Heart left ventricle (tissue), 16 donors: Measurements from ENCODE around the gene CACNA1C. TPM values are rescaled to one million over a fixed set of nuclear protein-coding genes. Genes with fewer than 3 reads are reported as not detected.

Source experiments
- ATAC-seq, 4 donors: fragments of 200-7000 bp; cut with Tn5 transposase; one replicate each; pipeline ENCODE4 v1.9.1; 2020 to 2022; ENCODE audit warnings: moderate library complexity in 4 of 4, mild to moderate bottlenecking in 3 of 4, moderate number of reproducible peaks in 1 of 4
- DNase-seq, 5 donors: peaks; one replicate each; pipeline ENCODE4 v3.0.0-alpha.2; 2020
- H3K27ac ChIP-seq, 12 donors: fragments of 200-600 bp; sonication (generic) in 4 of 12; one replicate each; pipeline versions ENCODE4 v1.5.0 to v1.8.0; 2016 to 2022; ENCODE audit warnings: mild to moderate bottlenecking in 2 of 12
- H3K27me3 ChIP-seq, 9 donors: fragments of 200-600 bp; sonication (generic) in 2 of 9; one replicate each; pipeline versions ENCODE4 v1.5.1 to v1.8.0; 2016 to 2022; ENCODE audit warnings: mild to moderate bottlenecking in 3 of 9
- H3K36me3 ChIP-seq, 9 donors: fragments of 200-600 bp; sonication (generic) in 2 of 9; one replicate each; pipeline versions ENCODE4 v1.5.0 to v1.8.0; 2018 to 2022; ENCODE audit warnings: mild to moderate bottlenecking in 2 of 9
- H3K4me1 ChIP-seq, 12 donors: fragments of 200-600 bp; sonication (generic) in 4 of 12; one replicate each; pipeline versions ENCODE4 v1.5.0 to v1.8.0; 2016 to 2022; ENCODE audit warnings: mild to moderate bottlenecking in 3 of 12
- H3K4me3 ChIP-seq, 12 donors: fragments of 200-600 bp; sonication (generic) in 4 of 12; one replicate each; pipeline versions ENCODE4 v1.5.0 to v1.8.0; 2017 to 2022; ENCODE audit warnings: mild to moderate bottlenecking in 9 of 12, moderate library complexity in 4 of 12
- H3K9me3 ChIP-seq, 12 donors: fragments of 200-600 bp; sonication (generic) in 4 of 12; one replicate each; pipeline versions ENCODE4 v1.5.0 to v1.8.0; 2016 to 2022; ENCODE audit warnings: mild to moderate bottlenecking in 1 of 12
- CTCF ChIP-seq, 12 donors: fragments of 200-600 bp; sonication (generic) in 4 of 12; IDR thresholded peaks; one replicate each; pipeline versions ENCODE4 v1.5.0 to v1.8.0; 2018 to 2022; ENCODE audit warnings: antibody characterized with exemption in 12 of 12, mild to moderate bottlenecking in 5 of 12
- POLR2A ChIP-seq, 2 donors: fragments of 450-650 bp; IDR thresholded peaks; one replicate each; pipeline ENCODE4 v1.6.1; 2017; ENCODE audit warnings: antibody characterized with exemption in 2 of 2, mild to moderate bottlenecking in 2 of 2, moderate library complexity in 2 of 2
- WGBS, 4 donors: extraction: QIAGEN DNeasy Blood & Tissue Kit in 2 of 4; methylation state at CpG; one replicate each; pipeline versions ENCODE4 v1.1.5 to v1.1.7; 2013 to 2018; 5-methylcytosine and 5-hydroxymethylcytosine counted together
- intact Hi-C, 10 donors: fragments of 100-400 bp; cut with DNase I; formaldehyde crosslinking; loops; one replicate each; pipeline versions ENCODE4 v1.11.1 to v1.14.2; 2022
- polyA plus RNA-seq, 2 donors: library from polyadenylated mRNA; stranded (reverse); fragments of 200-250 nt; gene quantifications; one replicate each; pipeline ENCODE4 v1.2.3, GENCODE V29; 2013
- total RNA-seq, 9 donors: library from RNA; depleted of rRNA in 2 of 9; stranded (reverse); fragments of >200 nt in 2 of 9; fragmentation: NEBNext Ultra II Directional in 3 of 9; extraction: Animal tissue kit (Norgen Biotek cat#: 25700) in 3 of 9; gene quantifications; one replicate each; pipeline versions ENCODE4 v1.1.0 to v1.2.4, GENCODE V29; 2016 to 2023
- donor health status: ischemic (EF 13 %, LVEDD 7.1; RV severe dilation, severe dysfunction).
- donor health status: healthy with polysubstance abuse.
- donor health status: DM: no; HTN: yes; CAD: no.
- donor health status: DM: no; HTN: no; CAD: no.
- donor health status: ischemic (EF 25% LVEDD 6.9; RV normal size, moderate dysfunction).
- donor health status: ischemic (EF 25% LVEDD 5.7; RV mildly dilated, moderate dysfunction).
- donor health status: healthy.
- donor health status: DM: yes; HTN: yes; CAD: no.
- donor health status: ischemic (EF 35%, LVEDD 5.7; RV mildly dilated, moderate dysfunction).
- donor health status: nonischemic (EF 11% LVEDD 7.7; RV severe dilation, severe dysfunction).
- donor health status: DM: yes; HTN: yes; CAD: no.
- donor health status: PGD.
- donor health status: ischemic (EF 29% LVEDD 5.4; RV normal size, mild dysfunction).
- donor health status: nonischemic (EF 23%, LVEDD 6.1; RV moderate dilation, normal function).

The CACNA1C gene
- total and polyA plus RNA-seq, 11 donors, result 41.9 to 196 (median 164) TPM

- no peak overlapping the region for H3K4me3 ChIP-seq
- intact Hi-C loops, result no loop called here
- WGBS, 4 donors, result 84 to 92% (median 91%) methylated on average over 6 of the region's 6 CpGs
- H3K36me3 ChIP-seq, result peaks cover 0 to 40% (median 0%) of the 10 kb centered on the region in 9 donors
- DNase-seq, result no peak
- ATAC-seq, result no peak
- TF ChIP-seq CTCF (IDR thresholded peaks at IDR 0.05), result no peak
- TF ChIP-seq POLR2A (IDR thresholded peaks at IDR 0.05), result no peak
- peak overlapping the region in 3 of 12 donors; percentile 5 to 39 (median 38) for H3K27ac ChIP-seq
- H3K9me3 ChIP-seq, result no peaks in the 10 kb centered on the region
- peaks cover 0 to 5% (median 0%) of the 10 kb centered on the region in 9 donors for H3K27me3 ChIP-seq
- H3K4me1 ChIP-seq, result peaks cover 0 to 24% (median 0%) of the 10 kb centered on the region in 12 donors
These were observed 575.6 kb downstream of the CACNA1C start for GRCh38 chr12:2628401-2628800.

- Histone ChIP-seq H3K4me3 (no peak overlapping the region), H3K9me3 (no peaks in the 10 kb centered on the region), H3K27ac (peak overlapping the region in 4 of 12 donors; percentile 5 to 79 (median 52)), H3K27me3 (peaks cover 0 to 5% (median 0%) of the 10 kb centered on the region in 9 donors), H3K4me1 (peaks cover 0 to 21% (median 0%) of the 10 kb centered on the region in 12 donors), H3K36me3 (peaks cover 0 to 40% (median 0%) of the 10 kb centered on the region in 9 donors)
- ATAC-seq, result no peak
- DNase-seq, result no peak
- intact Hi-C loops, result no loop called here
- TF ChIP-seq CTCF (IDR thresholded peaks at IDR 0.05) (no peak), POLR2A (IDR thresholded peaks at IDR 0.05) (no peak)
- WGBS, 4 donors, result 85 to 93% (median 86%) methylated on average over 5 of the region's 5 CpGs
These were observed 576.3 kb downstream of the CACNA1C start for GRCh38 chr12:2629051-2629450.

- H3K27ac ChIP-seq, result peak overlapping the region in 9 of 12 donors; percentile 30 to 81 (median 75)
- no peaks in the 10 kb centered on the region for H3K27me3 ChIP-seq
- H3K4me3 ChIP-seq, result no peak overlapping the region
- 71 to 89% (median 77%) methylated on average over 16 of the region's 16 CpGs for WGBS, 4 donors
- no peaks in the 10 kb centered on the region for H3K9me3 ChIP-seq
- peaks cover 0 to 27% (median 2%) of the 10 kb centered on the region in 12 donors for H3K4me1 ChIP-seq
- H3K36me3 ChIP-seq, result peaks cover 0 to 37% (median 3%) of the 10 kb centered on the region in 9 donors
- TF ChIP-seq CTCF (IDR thresholded peaks at IDR 0.05) (no peak), POLR2A (IDR thresholded peaks at IDR 0.05) (no peak)
- intact Hi-C loops, result no loop called here
- DNase-seq, result peak; percentile 56 to 69 (median 63)
- peak; percentile 35 to 55 (median 50) for ATAC-seq
These were observed 579.0 kb downstream of the CACNA1C start for GRCh38 chr12:2631653-2632350.

GRCh38 chr12:2633176-2633824 lies 580.5 kb downstream of the CACNA1C start:
- H3K4me1 ChIP-seq, result peaks cover 0 to 33% (median 2%) of the 10 kb centered on the region in 12 donors
- intact Hi-C loops, result no loop called here
- ATAC-seq, result no peak

More at GRCh38 chr12:2633176-2633824, 580.5 kb downstream of the CACNA1C start:
- peak overlapping the region in 9 of 12 donors; percentile 31 to 81 (median 68) for H3K27ac ChIP-seq
- H3K9me3 ChIP-seq, result no peaks in the 10 kb centered on the region
- 92 to 95% (median 94%) methylated on average over 9 to 16 of the region's 16 CpGs for WGBS, 4 donors
- H3K27me3 ChIP-seq, result no peaks in the 10 kb centered on the region
- H3K4me3 ChIP-seq, result no peak overlapping the region
- no peak for TF ChIP-seq POLR2A (IDR thresholded peaks at IDR 0.05)
- DNase-seq, result no peak
- H3K36me3 ChIP-seq, result peaks cover 0 to 30% (median 3%) of the 10 kb centered on the region in 9 donors
